G401 (cell line): ENCODE measurements around the gene NFIX. TPM values are rescaled to one million over a fixed set of nuclear protein-coding genes. Genes with fewer than 3 reads are reported as not detected.
"Not testable (repeated sequence)": the region's sequence is repeated elsewhere in the genome, so short reads cannot be mapped to it uniquely, and the experiment has no call there.

Experiments used
- DNase-seq: peaks from one replicate; pipeline ENCODE4 v3.0.0-alpha.2; 2015; ENCODE audit warnings: low spot score
- in situ Hi-C: cut with HindIII; loops from 2 replicates; pipeline ENCODE4 v1.10.0; 2016; ENCODE audit warnings: low sequenced_read_pairs, mixed read lengths
- total RNA-seq: library from RNA; depleted of rRNA; stranded (reverse); fragments of >200 nt; shearing (Covaris generic); gene quantifications from 2 replicates; pipeline ENCODE4 v1.2.3, GENCODE V29; 2014

The NFIX gene
- total RNA-seq, 1 experiment from 2014 or later, result 3.6 TPM

- DNase-seq, result peak; percentile 80
- in situ Hi-C loops, result no loop called here
These were observed 38.6 kb upstream of the NFIX start, which contains the start of gene GADD45GIP1 for GRCh38 chr19:12956446-12957388. Gene GADD45GIP1, minus strand, starts transcription at chr19:12957223. Its CDS starts 11 bp downstream, at chr19:12957212.

GRCh38 chr19:12957389-12957952 is 37.8 kb upstream of the NFIX start:
- in situ Hi-C loops, DNase-seq: not testable (repeated sequence)

DNA sequence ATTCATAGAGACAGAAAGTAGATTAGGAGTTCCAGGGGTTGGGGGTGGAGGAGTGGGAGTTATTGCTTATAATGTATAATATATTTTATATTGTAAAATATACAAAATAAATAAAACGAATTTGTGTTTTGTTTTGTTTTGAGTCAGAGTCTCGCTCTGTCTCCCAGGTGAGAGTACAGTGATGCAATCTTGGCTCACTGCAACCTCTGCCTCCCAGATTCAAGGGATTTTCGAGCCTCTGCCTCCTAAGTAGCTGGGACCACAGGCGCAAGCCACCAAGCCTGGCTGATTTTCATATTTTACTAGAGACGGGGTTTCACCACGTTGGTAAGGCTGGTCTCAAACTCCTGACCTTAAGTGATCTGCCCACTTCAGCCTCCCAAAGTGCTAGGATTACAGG is 35.8 kb upstream of the NFIX start:
- DNase-seq, result no peak
- in situ Hi-C loops, result no loop called here

- in situ Hi-C loops, result no loop called here
- DNase-seq, result peak; percentile 75
These were observed 30.1 kb upstream of the NFIX start for GRCh38 chr19:12965017-12965811.

- no peak for DNase-seq
- in situ Hi-C loops, result no loop called here
These were observed 29.5 kb upstream of the NFIX start for GRCh38 chr19:12965812-12966135.

GRCh38 chr19:12967907-12968306 is 27.4 kb upstream of the NFIX start:
- in situ Hi-C loops, result no loop called here
- no peak for DNase-seq

DNA sequence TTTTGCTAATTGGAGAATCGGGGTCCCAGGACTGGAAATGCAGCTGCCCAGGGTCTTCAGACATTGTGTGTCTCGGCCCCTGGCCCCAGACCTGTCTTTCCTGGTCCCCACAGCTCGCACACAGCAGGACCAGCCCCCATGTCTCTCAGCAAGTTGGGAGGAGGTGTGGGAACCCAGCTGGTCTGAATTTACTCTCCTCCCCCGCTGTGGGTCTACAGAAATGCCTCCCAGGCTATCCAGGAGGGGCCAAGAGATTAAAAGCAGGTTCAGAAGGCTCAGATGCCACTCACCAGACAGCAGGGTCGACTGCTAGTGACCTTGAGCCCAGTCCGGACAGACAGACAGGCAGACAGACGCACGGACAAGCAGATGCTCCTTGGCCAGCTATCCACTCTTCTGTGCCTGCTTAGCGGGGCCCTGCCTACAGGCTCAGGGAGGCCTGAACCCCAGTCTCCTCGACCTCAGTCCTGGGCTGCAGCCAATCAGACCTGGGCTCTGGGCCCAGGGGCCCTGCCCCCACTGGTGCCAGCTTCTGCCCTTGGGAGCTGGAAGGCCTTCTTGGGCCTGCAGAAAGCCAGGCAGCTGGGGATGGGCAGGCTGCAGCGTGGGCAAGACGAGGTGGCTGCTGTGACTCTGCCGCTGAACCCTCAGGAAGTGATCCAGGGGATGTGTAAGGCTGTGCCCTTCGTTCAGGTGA is 25.8 kb upstream of the NFIX start, which contains the start of gene DAND5:
Gene DAND5 (plus strand): TSS at position 285 of the 697 bp plus-strand sequence. CDS start 85 bp downstream, at position 370.
- DNase-seq, result peak; percentile 40
- in situ Hi-C loops, result no loop called here

DNA sequence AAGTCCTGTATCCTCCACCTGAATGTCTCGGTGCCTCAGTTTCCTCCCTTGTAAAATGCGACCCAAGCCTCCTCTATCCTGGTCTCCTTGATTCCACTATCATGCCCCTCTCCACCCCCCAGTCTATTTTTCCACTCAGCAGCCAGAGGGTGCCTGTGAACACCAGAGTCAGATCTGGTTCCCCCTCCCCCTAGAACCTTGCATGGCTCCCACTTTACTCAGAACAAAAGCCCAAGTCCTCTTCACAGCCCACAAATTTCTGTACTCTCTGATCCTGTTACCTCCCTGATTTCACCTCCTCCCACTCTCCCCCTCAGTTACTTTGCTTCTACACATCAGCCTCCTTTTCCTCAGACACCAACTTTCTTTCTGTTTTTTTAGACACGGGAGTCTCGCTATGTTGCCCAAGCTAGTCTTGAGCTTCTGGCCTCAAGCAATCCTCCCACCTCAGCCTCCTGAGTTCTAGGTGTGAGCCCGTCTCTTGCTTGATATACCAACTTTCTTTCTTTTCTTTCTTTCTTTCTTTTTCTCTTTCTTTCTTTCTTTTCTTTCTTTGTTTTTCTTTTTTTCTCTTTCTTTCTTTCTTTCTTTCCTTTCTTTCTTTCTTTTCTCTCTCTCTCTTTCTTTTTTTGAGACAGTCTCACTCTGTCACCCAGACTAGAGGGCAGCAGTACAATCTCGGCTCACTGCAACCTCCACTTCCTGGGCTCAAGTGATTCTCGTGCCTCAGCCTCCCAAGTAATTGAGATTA is 25.0 kb upstream of the NFIX start:
- in situ Hi-C loops, result no loop called here

DNA sequence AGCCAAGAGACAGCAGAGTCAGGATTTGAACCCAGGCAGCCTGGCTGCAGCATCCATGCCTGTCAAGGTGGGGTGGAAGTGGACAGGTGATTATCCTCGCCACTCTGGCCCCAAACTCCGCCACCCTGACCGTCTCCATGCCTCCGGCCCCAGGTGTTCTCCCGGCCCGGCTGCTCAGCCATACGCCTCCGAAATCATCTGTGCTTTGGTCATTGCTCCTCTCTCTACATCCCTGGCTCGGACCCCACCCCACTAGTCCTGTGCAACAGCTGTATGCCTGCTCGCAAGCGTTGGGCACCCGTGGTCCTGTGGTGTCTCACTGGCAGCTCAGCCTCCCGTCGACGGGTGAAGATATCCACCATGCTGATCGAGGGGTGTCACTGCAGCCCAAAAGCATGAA is 22.0 kb upstream of the NFIX start:
- in situ Hi-C loops, result no loop called here
- no peak for DNase-seq

More for the DNA sequence above, 25.0 kb upstream of the NFIX start:
- no peak for DNase-seq

GRCh38 chr19:12974301-12975220 is 20.7 kb upstream of the NFIX start:
- in situ Hi-C loops, result no loop called here
- peak; percentile 89 for DNase-seq

GRCh38 chr19:12975221-12975741 is 20.0 kb upstream of the NFIX start:
- in situ Hi-C loops, result no loop called here
- DNase-seq, result peak; percentile 44

DNA sequence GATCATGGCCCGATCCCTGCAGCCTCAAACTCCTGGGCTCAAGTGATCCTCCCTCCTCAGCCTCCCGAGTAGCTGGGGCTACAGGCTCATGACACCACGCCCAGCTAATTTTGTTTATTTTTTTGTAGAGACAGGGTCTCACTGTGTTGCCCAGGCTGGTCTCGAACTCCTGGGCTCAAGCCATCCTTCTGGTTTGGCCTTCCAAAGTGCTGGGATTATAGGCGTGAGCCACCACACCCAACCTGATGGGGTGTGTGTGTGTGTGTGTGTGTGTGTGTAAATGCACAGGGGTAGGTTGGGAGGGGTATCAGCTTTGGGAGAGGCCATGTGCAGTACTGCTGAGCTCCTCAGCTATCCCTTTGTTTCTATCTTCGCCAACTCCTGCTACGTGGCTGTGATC is 19.2 kb upstream of the NFIX start:
- DNase-seq, in situ Hi-C loops: not testable (repeated sequence)

DNA sequence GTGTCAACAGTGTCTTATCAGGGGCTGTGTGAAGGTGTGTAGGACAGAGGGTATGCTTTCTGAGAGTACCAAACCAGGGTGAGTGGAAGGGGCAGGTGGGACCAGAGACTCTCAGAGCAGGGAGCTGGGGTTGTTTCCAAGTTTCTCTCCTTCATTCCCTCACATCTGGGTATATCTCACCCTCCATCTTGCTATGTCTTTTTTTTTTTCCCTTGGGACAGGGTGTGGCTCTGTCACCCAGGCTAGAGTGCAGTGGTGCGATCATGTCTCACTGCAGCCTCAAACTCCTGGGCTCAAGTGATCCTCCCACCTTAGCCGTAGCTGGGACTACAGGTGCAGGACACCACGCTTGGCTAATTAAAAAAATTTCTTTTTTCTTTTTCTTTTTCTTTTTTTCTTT is 15.3 kb upstream of the NFIX start:
- no peak for DNase-seq
- in situ Hi-C loops, result no loop called here

- no peak for DNase-seq
- in situ Hi-C loops, result no loop called here
These were observed 12.6 kb upstream of the NFIX start for GRCh38 chr19:12982648-12983047.

DNA sequence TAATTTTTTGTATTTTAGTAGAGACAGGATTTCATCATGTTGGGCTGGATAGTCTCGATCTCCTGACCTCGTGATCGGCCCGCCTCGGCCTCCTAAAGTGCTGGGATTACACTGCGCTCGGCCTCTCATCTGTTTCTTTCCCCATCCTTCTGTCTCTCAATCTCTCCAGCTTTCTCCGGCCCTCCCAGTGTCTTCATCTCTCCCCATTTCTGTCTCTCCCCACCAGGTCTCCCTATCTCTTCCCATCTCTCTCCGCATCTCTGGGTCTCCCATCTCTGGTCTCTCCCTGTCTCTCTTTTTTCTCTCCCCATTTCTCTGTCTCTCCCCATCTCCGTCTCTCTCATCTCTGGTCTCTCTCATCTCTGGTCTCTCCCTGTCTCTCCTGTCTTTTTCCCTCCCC is 12.2 kb upstream of the NFIX start:
- in situ Hi-C loops, result no loop called here
- no peak for DNase-seq

DNA sequence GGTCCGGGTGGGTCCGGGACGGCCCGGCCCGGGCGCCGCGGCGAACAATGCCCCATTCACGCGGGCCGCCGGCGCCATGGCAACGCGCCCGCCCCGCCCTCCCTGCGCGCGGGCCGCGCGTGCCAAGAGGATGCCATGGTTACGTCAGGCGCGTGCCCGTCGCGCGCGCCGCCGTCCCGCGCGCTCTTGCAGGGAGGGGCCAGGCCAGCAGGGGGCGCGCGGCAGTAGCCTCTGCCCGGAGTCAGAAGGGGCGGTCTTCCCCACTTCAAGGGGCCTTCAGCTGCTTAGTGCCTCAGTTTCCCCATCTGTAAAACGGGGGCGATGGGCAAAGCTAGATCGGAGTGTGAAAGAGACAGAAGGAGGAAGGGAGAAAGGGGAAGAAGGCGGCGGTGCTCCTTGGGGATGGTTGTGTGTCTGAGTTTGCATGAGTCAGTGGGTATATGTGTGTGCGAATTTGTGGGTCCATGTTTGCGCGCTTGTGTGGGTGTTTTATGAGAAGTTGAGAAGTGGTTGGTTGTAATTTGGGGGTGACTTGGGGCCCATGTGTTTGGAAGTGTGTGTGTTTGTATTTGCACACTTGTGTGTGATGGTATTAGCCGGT is 11.6 kb upstream of the NFIX start:
- in situ Hi-C loops, result no loop called here
- peak; percentile 80 for DNase-seq

DNA sequence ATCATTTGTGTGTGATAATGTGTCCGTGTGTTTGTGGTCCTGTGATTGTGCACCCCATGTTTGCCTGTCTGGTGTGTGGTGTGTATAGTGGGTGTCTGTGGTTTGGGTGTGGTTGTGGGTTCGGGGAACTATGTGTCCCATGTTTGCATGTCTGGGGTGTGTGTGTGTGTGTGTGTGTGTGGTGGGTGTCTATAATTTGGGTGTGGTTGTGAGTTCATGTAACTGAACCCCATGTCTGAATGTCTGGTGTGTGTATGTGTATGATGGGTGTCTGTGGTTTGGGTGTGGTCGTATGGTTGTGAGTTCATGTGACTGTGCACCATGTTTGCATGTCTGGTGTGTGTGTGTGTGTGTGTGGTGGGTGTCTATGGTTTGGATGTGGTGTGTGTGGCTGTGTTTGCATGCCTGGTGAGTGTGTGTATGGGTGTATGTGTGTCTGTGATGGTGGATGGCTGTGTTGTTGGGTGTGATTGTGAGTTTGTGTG is 11.1 kb upstream of the NFIX start:
- DNase-seq, result no peak
- in situ Hi-C loops, result no loop called here
